Immature natural killer cell (primary cell): ENCODE results near the gene KCTD12. TPM values are rescaled to one million over a fixed set of nuclear protein-coding genes. Genes with fewer than 3 reads are reported as not detected.
A peak's percentile ranks its signal among the peaks of the same experiment; 100 is the strongest.

ENCODE experiments used
- DNase-seq, 3 donors: peaks; one replicate each; pipeline ENCODE4 v3.0.0; 2022; ENCODE audit warnings: mixed read lengths in 1 of 3
- H3K27ac Mint-ChIP-seq, 6 donors: one replicate each; pipeline ENCODE4 v1.8.0; 2020; ENCODE audit warnings: mixed read lengths in 6 of 6, mild to moderate bottlenecking in 5 of 6, inconsistent platforms in 4 of 6, moderate library complexity in 3 of 6
- H3K27me3 Mint-ChIP-seq, 3 donors: one replicate each; pipeline ENCODE4 v1.8.0; 2020 to 2021; ENCODE audit warnings: low read depth in 3 of 3, mild to moderate bottlenecking in 3 of 3, mixed read lengths in 3 of 3, moderate library complexity in 3 of 3, inconsistent platforms in 1 of 3
- H3K36me3 Mint-ChIP-seq, 3 donors: one replicate each; pipeline ENCODE4 v1.8.0; 2020; ENCODE audit warnings: mixed read lengths in 3 of 3, inconsistent platforms in 2 of 3, mild to moderate bottlenecking in 2 of 3
- H3K4me1 Mint-ChIP-seq, 2 donors: one replicate each; pipeline ENCODE4 v1.8.0; 2020; ENCODE audit warnings: inconsistent platforms in 2 of 2, mild to moderate bottlenecking in 2 of 2, mixed read lengths in 2 of 2, moderate library complexity in 1 of 2
- H3K4me3 Mint-ChIP-seq, 5 donors: one replicate each; pipeline ENCODE4 v1.8.0; 2020; ENCODE audit warnings: mild to moderate bottlenecking in 5 of 5, mixed read lengths in 5 of 5, inconsistent platforms in 3 of 5, moderate library complexity in 3 of 5
- H3K9me3 Mint-ChIP-seq, 6 donors: one replicate each; pipeline ENCODE4 v1.8.0; 2020; ENCODE audit warnings: mild to moderate bottlenecking in 6 of 6, mixed read lengths in 6 of 6, inconsistent platforms in 4 of 6, moderate library complexity in 3 of 6
- polyA plus RNA-seq, 3 donors: library from polyadenylated mRNA; unstranded; fragments of 300-500 nt; fragmentation: Illumina TruSeq; gene quantifications; one replicate each; pipeline ENCODE4 v1.2.3, GENCODE V29; 2021

Gene KCTD12
- polyA plus RNA-seq, 3 donors from 2014 or later, result 0.31 to 1.1 (median 0.47) TPM

- H3K36me3 Mint-ChIP-seq, result no peaks in the 10 kb centered on the region
- no peak overlapping the region for H3K27ac Mint-ChIP-seq
- no peaks in the 10 kb centered on the region for H3K9me3 Mint-ChIP-seq
- no peak for DNase-seq
- no peaks in the 10 kb centered on the region for H3K4me1 Mint-ChIP-seq
- no peak overlapping the region for H3K4me3 Mint-ChIP-seq
- peaks cover 0 to 11% (median 2%) of the 10 kb centered on the region in 3 donors for H3K27me3 Mint-ChIP-seq
These were observed 21.9 kb downstream of the KCTD12 start for GRCh38 chr13:76864259-76864658.

GRCh38 chr13:76863022-76863421 is 23.2 kb downstream of the KCTD12 start:
- peaks cover 0 to 11% (median 2%) of the 10 kb centered on the region in 3 donors for H3K27me3 Mint-ChIP-seq
- no peaks in the 10 kb centered on the region for H3K4me1 Mint-ChIP-seq
- H3K4me3 Mint-ChIP-seq, result no peak overlapping the region
- no peaks in the 10 kb centered on the region for H3K36me3 Mint-ChIP-seq
- DNase-seq, result no peak
- peaks cover 0 to 1% (median 0%) of the 10 kb centered on the region in 6 donors for H3K9me3 Mint-ChIP-seq
- no peak overlapping the region for H3K27ac Mint-ChIP-seq

GRCh38 chr13:76861859-76862258 is 24.3 kb downstream of the KCTD12 start:
- Mint-ChIP-seq H3K27me3 (peaks cover 0 to 8% (median 2%) of the 10 kb centered on the region in 3 donors), H3K4me1 (no peaks in the 10 kb centered on the region), H3K4me3 (no peak overlapping the region), H3K36me3 (no peaks in the 10 kb centered on the region), H3K27ac (no peak overlapping the region), H3K9me3 (peaks cover 0 to 1% (median 0%) of the 10 kb centered on the region in 6 donors)
- DNase-seq, result no peak

GRCh38 chr13:76860706-76861105 is 25.5 kb downstream of the KCTD12 start:
- Mint-ChIP-seq H3K4me1 (no peaks in the 10 kb centered on the region), H3K27ac (no peak overlapping the region), H3K4me3 (no peak overlapping the region), H3K27me3 (peaks cover 0 to 8% (median 5%) of the 10 kb centered on the region in 3 donors), H3K36me3 (no peaks in the 10 kb centered on the region), H3K9me3 (peaks cover 0 to 3% (median 0%) of the 10 kb centered on the region in 6 donors)
- no peak for DNase-seq

GRCh38 chr13:76854894-76855293 is 31.3 kb downstream of the KCTD12 start:
- peaks cover 0 to 3% (median 0%) of the 10 kb centered on the region in 3 donors for H3K27me3 Mint-ChIP-seq
- no peak overlapping the region for H3K27ac Mint-ChIP-seq
- H3K4me3 Mint-ChIP-seq, result no peak overlapping the region
- H3K9me3 Mint-ChIP-seq, result peaks cover 0 to 3% (median 0%) of the 10 kb centered on the region in 6 donors
- no peaks in the 10 kb centered on the region for H3K4me1 Mint-ChIP-seq
- no peaks in the 10 kb centered on the region for H3K36me3 Mint-ChIP-seq
- no peak for DNase-seq

GRCh38 chr13:76853921-76854608 is 32.1 kb downstream of the KCTD12 start:
- Mint-ChIP-seq H3K9me3 (peaks cover 0 to 3% (median 0%) of the 10 kb centered on the region in 6 donors), H3K27me3 (peaks cover 0 to 3% (median 0%) of the 10 kb centered on the region in 3 donors), H3K4me3 (no peak overlapping the region), H3K4me1 (no peaks in the 10 kb centered on the region), H3K27ac (no peak overlapping the region), H3K36me3 (no peaks in the 10 kb centered on the region)
- DNase-seq, result no peak

GRCh38 chr13:76853481-76853880 is 32.7 kb downstream of the KCTD12 start:
- Mint-ChIP-seq H3K9me3 (peaks cover 0 to 2% (median 0%) of the 10 kb centered on the region in 6 donors), H3K27ac (no peak overlapping the region), H3K36me3 (no peaks in the 10 kb centered on the region), H3K4me3 (no peak overlapping the region), H3K27me3 (peaks cover 0 to 3% (median 3%) of the 10 kb centered on the region in 3 donors), H3K4me1 (no peaks in the 10 kb centered on the region)
- no peak for DNase-seq

GRCh38 chr13:76852986-76853385 is 33.2 kb downstream of the KCTD12 start:
- Mint-ChIP-seq H3K4me3 (no peak overlapping the region), H3K27me3 (peaks cover 0 to 3% (median 3%) of the 10 kb centered on the region in 3 donors), H3K36me3 (no peaks in the 10 kb centered on the region), H3K9me3 (peaks cover 0 to 2% (median 0%) of the 10 kb centered on the region in 6 donors), H3K27ac (no peak overlapping the region), H3K4me1 (no peaks in the 10 kb centered on the region)
- no peak for DNase-seq

- H3K9me3 Mint-ChIP-seq, result peaks cover 0 to 2% (median 0%) of the 10 kb centered on the region in 6 donors
- no peak for DNase-seq
- no peak overlapping the region for H3K27ac Mint-ChIP-seq
- H3K4me3 Mint-ChIP-seq, result no peak overlapping the region
- no peaks in the 10 kb centered on the region for H3K36me3 Mint-ChIP-seq
- H3K4me1 Mint-ChIP-seq, result no peaks in the 10 kb centered on the region
- H3K27me3 Mint-ChIP-seq, result peaks cover 0 to 3% (median 3%) of the 10 kb centered on the region in 3 donors
These were observed 34.2 kb downstream of the KCTD12 start for GRCh38 chr13:76851961-76852360.

- Mint-ChIP-seq H3K4me3 (no peak overlapping the region), H3K27me3 (peaks cover 0 to 5% (median 0%) of the 10 kb centered on the region in 3 donors), H3K9me3 (no peaks in the 10 kb centered on the region), H3K27ac (peak overlapping the region in 1 of 6 donors; percentile 8), H3K36me3 (no peaks in the 10 kb centered on the region), H3K4me1 (no peaks in the 10 kb centered on the region)
- DNase-seq, result no peak
These were observed 36.7 kb downstream of the KCTD12 start for GRCh38 chr13:76849493-76849892.

GRCh38 chr13:76848596-76848995 is 37.6 kb downstream of the KCTD12 start:
- Mint-ChIP-seq H3K4me3 (no peak overlapping the region), H3K4me1 (no peaks in the 10 kb centered on the region), H3K27me3 (peaks cover 0 to 5% (median 0%) of the 10 kb centered on the region in 3 donors), H3K9me3 (no peaks in the 10 kb centered on the region), H3K27ac (no peak overlapping the region), H3K36me3 (no peaks in the 10 kb centered on the region)
- no peak for DNase-seq

- peaks cover 0 to 11% (median 2%) of the 10 kb centered on the region in 3 donors for H3K27me3 Mint-ChIP-seq
- no peak overlapping the region for H3K4me3 Mint-ChIP-seq
- no peaks in the 10 kb centered on the region for H3K9me3 Mint-ChIP-seq
- no peaks in the 10 kb centered on the region for H3K4me1 Mint-ChIP-seq
- no peak for DNase-seq
- H3K36me3 Mint-ChIP-seq, result no peaks in the 10 kb centered on the region
- H3K27ac Mint-ChIP-seq, result no peak overlapping the region
These were observed 39.8 kb downstream of the KCTD12 start for GRCh38 chr13:76846363-76846762.

GRCh38 chr13:76845865-76846264 is 40.3 kb downstream of the KCTD12 start:
- no peak overlapping the region for H3K27ac Mint-ChIP-seq
- H3K27me3 Mint-ChIP-seq, result peaks cover 0 to 11% (median 2%) of the 10 kb centered on the region in 3 donors
- no peaks in the 10 kb centered on the region for H3K36me3 Mint-ChIP-seq
- H3K4me1 Mint-ChIP-seq, result no peaks in the 10 kb centered on the region
- H3K9me3 Mint-ChIP-seq, result no peaks in the 10 kb centered on the region
- DNase-seq, result no peak
- no peak overlapping the region for H3K4me3 Mint-ChIP-seq

- Mint-ChIP-seq H3K9me3 (no peaks in the 10 kb centered on the region), H3K27ac (no peak overlapping the region), H3K27me3 (peaks cover 0 to 11% (median 2%) of the 10 kb centered on the region in 3 donors), H3K36me3 (no peaks in the 10 kb centered on the region), H3K4me1 (no peaks in the 10 kb centered on the region), H3K4me3 (no peak overlapping the region)
- no peak for DNase-seq
These were observed 40.8 kb downstream of the KCTD12 start for GRCh38 chr13:76845367-76845766.

GRCh38 chr13:76837801-76838200 is 48.4 kb downstream of the KCTD12 start:
- Mint-ChIP-seq H3K4me1 (no peaks in the 10 kb centered on the region), H3K27ac (no peak overlapping the region), H3K4me3 (no peak overlapping the region), H3K9me3 (peaks cover 0 to 2% (median 0%) of the 10 kb centered on the region in 6 donors), H3K27me3 (peaks cover 2 to 10% (median 10%) of the 10 kb centered on the region in 3 donors), H3K36me3 (no peaks in the 10 kb centered on the region)
- no peak for DNase-seq
